Vagina (tissue), 2 donors: Measurements from ENCODE around the gene DAB2.

Experiments used
- POLR2A ChIP-seq, 2 donors: fragments of 450-650 bp; IDR thresholded peaks; one replicate each; pipeline ENCODE4 v1.6.1; 2017; ENCODE audit warnings: antibody characterized with exemption in 2 of 2, mild to moderate bottlenecking in 2 of 2, moderate library complexity in 2 of 2
- TF ChIP-seq, protein P1 (sequence below), 3 experiments: fragments of 450-650 bp in 2 of 3; fragments of 200-600 bp in 1 of 3; sonication (generic) in 1 of 3; IDR thresholded peaks; one replicate each; pipeline ENCODE4 v1.5.1; 2017 to 2019; ENCODE audit warnings: antibody characterized with exemption in 3 of 3, mild to moderate bottlenecking in 2 of 3, moderate library complexity in 2 of 3

DNA sequence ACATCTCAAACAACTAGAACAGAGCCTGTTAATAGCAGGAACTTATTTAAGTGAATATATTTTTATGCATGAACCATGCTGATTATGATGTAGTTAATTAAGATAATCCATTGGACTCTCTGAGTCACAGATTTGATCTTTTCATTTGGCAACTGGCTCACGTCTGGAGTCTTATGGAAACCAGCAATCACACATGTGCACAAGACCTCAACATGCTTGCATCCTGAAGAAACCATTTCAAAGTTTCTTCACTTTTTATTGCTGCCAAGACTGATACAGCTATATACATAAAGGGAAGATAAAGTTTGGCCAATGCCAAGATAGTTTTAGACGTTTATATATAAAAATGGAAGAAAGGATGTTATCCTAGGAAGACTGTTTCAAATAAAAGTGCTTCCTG is 47.2 kb downstream of the DAB2 start:
- TF ChIP-seq, protein P1, sequence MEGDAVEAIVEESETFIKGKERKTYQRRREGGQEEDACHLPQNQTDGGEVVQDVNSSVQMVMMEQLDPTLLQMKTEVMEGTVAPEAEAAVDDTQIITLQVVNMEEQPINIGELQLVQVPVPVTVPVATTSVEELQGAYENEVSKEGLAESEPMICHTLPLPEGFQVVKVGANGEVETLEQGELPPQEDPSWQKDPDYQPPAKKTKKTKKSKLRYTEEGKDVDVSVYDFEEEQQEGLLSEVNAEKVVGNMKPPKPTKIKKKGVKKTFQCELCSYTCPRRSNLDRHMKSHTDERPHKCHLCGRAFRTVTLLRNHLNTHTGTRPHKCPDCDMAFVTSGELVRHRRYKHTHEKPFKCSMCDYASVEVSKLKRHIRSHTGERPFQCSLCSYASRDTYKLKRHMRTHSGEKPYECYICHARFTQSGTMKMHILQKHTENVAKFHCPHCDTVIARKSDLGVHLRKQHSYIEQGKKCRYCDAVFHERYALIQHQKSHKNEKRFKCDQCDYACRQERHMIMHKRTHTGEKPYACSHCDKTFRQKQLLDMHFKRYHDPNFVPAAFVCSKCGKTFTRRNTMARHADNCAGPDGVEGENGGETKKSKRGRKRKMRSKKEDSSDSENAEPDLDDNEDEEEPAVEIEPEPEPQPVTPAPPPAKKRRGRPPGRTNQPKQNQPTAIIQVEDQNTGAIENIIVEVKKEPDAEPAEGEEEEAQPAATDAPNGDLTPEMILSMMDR (IDR thresholded peaks at IDR 0.05) = no peak
- no peak for TF ChIP-seq POLR2A (IDR thresholded peaks at IDR 0.05)
